Stomach (tissue), 9 donors: ENCODE data around the gene USP3. TPM values are rescaled to one million over a fixed set of nuclear protein-coding genes. Genes with fewer than 3 reads are reported as not detected.

Experiments
- DNase-seq, 2 donors: peaks; one replicate each; pipeline versions ENCODE4 v3.0.0 to v3.0.0-alpha.2; 2013 to 2019
- H3K27ac ChIP-seq, 5 donors: fragments of 200-600 bp in 4 of 5; sonication (generic) in 4 of 5; one replicate each; pipeline ENCODE4 v1.5.1; 2013 to 2019; ENCODE audit warnings: mild to moderate bottlenecking in 1 of 5, moderate library complexity in 1 of 5
- H3K27me3 ChIP-seq, 3 donors: fragments of 200-600 bp; sonication (generic); one replicate each; pipeline ENCODE4 v1.5.1; 2017 to 2019; ENCODE audit warnings: mixed run types in 1 of 3
- H3K36me3 ChIP-seq, 4 donors: fragments of 200-600 bp; sonication (generic); 1 replicate in 3 of 4; 2 replicates in 1 of 4; pipeline ENCODE4 v1.5.1; 2016 to 2019
- H3K4me1 ChIP-seq, 4 donors: fragments of 200-600 bp; sonication (generic); one replicate each; pipeline ENCODE4 v1.5.1; 2016 to 2019
- H3K4me3 ChIP-seq, 4 donors: fragments of 200-600 bp; sonication (generic) in 3 of 4; one replicate each; pipeline ENCODE4 v1.5.1; 2016 to 2019; ENCODE audit warnings: mild to moderate bottlenecking in 1 of 4
- H3K9me3 ChIP-seq, 4 donors: fragments of 200-600 bp; sonication (generic); one replicate each; pipeline ENCODE4 v1.5.1; 2016 to 2019
- CTCF ChIP-seq, 7 experiments: fragments of 450-650 bp in 4 of 7; fragments of 200-600 bp in 3 of 7; sonication (generic) in 3 of 7; IDR thresholded peaks; one replicate each; pipeline ENCODE4 v1.5.1; 2016 to 2019; ENCODE audit warnings: antibody characterized with exemption in 7 of 7, control low read depth in 2 of 7, mild to moderate bottlenecking in 1 of 7
- EP300 ChIP-seq: sonication (generic); formaldehyde crosslinking; IDR thresholded peaks from one replicate; pipeline ENCODE4 v1.6.1; 2017; ENCODE audit warnings: antibody characterized with exemption
- POLR2A ChIP-seq, 4 donors: fragments of 450-650 bp; IDR thresholded peaks; one replicate each; pipeline ENCODE4 v1.6.1; 2016; ENCODE audit warnings: antibody characterized with exemption in 4 of 4, control low read depth in 2 of 4, mild to moderate bottlenecking in 1 of 4, moderate library complexity in 1 of 4
- POLR2AphosphoS5 ChIP-seq, 3 donors: sonication (generic); formaldehyde crosslinking; IDR thresholded peaks; one replicate each; pipeline ENCODE4 v1.6.1; 2016; ENCODE audit warnings: antibody characterized with exemption in 3 of 3
- WGBS, 5 donors: extraction: QIAGEN DNeasy Blood & Tissue Kit in 3 of 5; methylation state at CpG; one replicate each; pipeline versions ENCODE4 v1.1.5 to v1.1.7; 2013 to 2018; 5-methylcytosine and 5-hydroxymethylcytosine counted together
- intact Hi-C: fragments of 100-400 bp; cut with DNase I; formaldehyde crosslinking; loops from one replicate; pipeline ENCODE4 v1.15.1; 2023; ENCODE audit warnings: low total_unique reads
- polyA plus RNA-seq, 3 donors: library from polyadenylated mRNA; stranded (reverse); fragments of 200-250 nt; gene quantifications; one replicate each; pipeline ENCODE4 v1.2.3, GENCODE V29; 2013
- total RNA-seq, 5 donors: library from RNA; depleted of rRNA; stranded (reverse); fragments of >200 nt; gene quantifications; one replicate each; pipeline versions ENCODE4 v1.1.0 to v1.2.3, GENCODE V29; 2014 to 2016
- donor health status: healthy with polysubstance abuse.
- donor health status: Bipolar disorder and iron deficiency.
- donor health status: healthy.

The USP3 gene
- total and polyA plus RNA-seq, 8 donors = 10.5 to 174 (median 26.5) TPM

- no peak for DNase-seq
- Histone ChIP-seq H3K9me3 (no peaks in the 10 kb centered on the region), H3K27me3 (no peaks in the 10 kb centered on the region), H3K27ac (peak overlapping the region in 3 of 5 donors; percentile 15 to 58 (median 55)), H3K4me1 (peaks cover 67 to 95% (median 83%) of the 10 kb centered on the region in 4 donors), H3K36me3 (no peaks in the 10 kb centered on the region), H3K4me3 (no peak overlapping the region)
- TF ChIP-seq POLR2AphosphoS5 (IDR thresholded peaks at IDR 0.05) (no peak), CTCF (IDR thresholded peaks at IDR 0.05) (no peak), POLR2A (IDR thresholded peaks at IDR 0.05) (no peak), EP300 (no peak)
- WGBS, 5 donors = 19 to 30% (median 24%) methylated on average over 5 of the region's 5 CpGs
- intact Hi-C loops = no loop called here
Observed at GRCh38 chr15:63509955-63510940, 5.9 kb downstream of the USP3 start.

- WGBS, 5 donors = 75 to 96% (median 79%) methylated on average over 5 of the region's 5 CpGs
- H3K27ac ChIP-seq = no peak overlapping the region
- H3K4me1 ChIP-seq = peaks cover 66 to 100% (median 85%) of the 10 kb centered on the region in 4 donors
- no peaks in the 10 kb centered on the region for H3K9me3 ChIP-seq
- DNase-seq = no peak
- no peaks in the 10 kb centered on the region for H3K27me3 ChIP-seq
- no peak overlapping the region for H3K4me3 ChIP-seq
- intact Hi-C loops = no loop called here
- no peak for TF ChIP-seq POLR2AphosphoS5 (IDR thresholded peaks at IDR 0.05)
- no peak for TF ChIP-seq EP300
- no peak for TF ChIP-seq CTCF (IDR thresholded peaks at IDR 0.05)
- H3K36me3 ChIP-seq = no peaks in the 10 kb centered on the region
Observed at GRCh38 chr15:63512148-63512547, 7.8 kb downstream of the USP3 start.

- Histone ChIP-seq H3K27me3 (no peaks in the 10 kb centered on the region), H3K4me3 (no peak overlapping the region), H3K36me3 (no peaks in the 10 kb centered on the region), H3K27ac (peak overlapping the region in 2 of 5 donors; percentile 40 to 75), H3K9me3 (no peaks in the 10 kb centered on the region), H3K4me1 (peaks cover 67 to 100% (median 85%) of the 10 kb centered on the region in 4 donors)
- no peak for DNase-seq
- whole genome bisulfite sequencing, 5 donors = 80 to 87% (median 85%) methylated on average over 6 of the region's 6 CpGs
- TF ChIP-seq CTCF (IDR thresholded peaks at IDR 0.05) (no peak), POLR2AphosphoS5 (IDR thresholded peaks at IDR 0.05) (no peak), POLR2A (IDR thresholded peaks at IDR 0.05) (no peak)
- intact Hi-C loops = no loop called here
Observed at GRCh38 chr15:63513271-63513670, 8.9 kb downstream of the USP3 start.

GRCh38 chr15:63513728-63514127, 9.3 kb downstream of the USP3 start:
- TF ChIP-seq POLR2A (IDR thresholded peaks at IDR 0.05) = no peak
- no peak for TF ChIP-seq CTCF (IDR thresholded peaks at IDR 0.05)
- TF ChIP-seq POLR2AphosphoS5 (IDR thresholded peaks at IDR 0.05) = no peak
- TF ChIP-seq EP300 = no peak

More at GRCh38 chr15:63513728-63514127, 9.3 kb downstream of the USP3 start:
- Histone ChIP-seq H3K9me3 (no peaks in the 10 kb centered on the region), H3K4me1 (peaks cover 65 to 100% (median 83%) of the 10 kb centered on the region in 4 donors), H3K27ac (peak overlapping the region in 4 of 5 donors; percentile 42 to 75 (median 60)), H3K36me3 (no peaks in the 10 kb centered on the region), H3K4me3 (no peak overlapping the region), H3K27me3 (no peaks in the 10 kb centered on the region)
- DNase-seq = no peak
- intact Hi-C loops = no loop called here
- 73 to 81% (median 76%) methylated on average over 3 of the region's 3 CpGs for WGBS, 5 donors
